Nucleus accumbens (tissue), 56 donors: Measurements from ENCODE around the gene GRM7.

Experiments used
- DNase-seq, 56 donors: peaks; one replicate each; lab custom pipeline; 2025; lab: John Stamatoyannopoulos, UW

The GRM7 gene

GRCh38 chr3:7547826-7548225 is 686.9 kb downstream of the GRM7 start:
- DNase-seq = no peak

GRCh38 chr3:7562892-7563291 is 702.0 kb downstream of the GRM7 start:
- DNase-seq = peak in 20 of 56 donors; percentile 2 to 73 (median 33)

- DNase-seq = no peak
Measured at GRCh38 chr3:7565574-7565973, 704.7 kb downstream of the GRM7 start.

GRCh38 chr3:7567160-7567559 is 706.2 kb downstream of the GRM7 start:
- no peak for DNase-seq

GRCh38 chr3:7568526-7569184 is 707.7 kb downstream of the GRM7 start:
- no peak for DNase-seq

GRCh38 chr3:7573330-7573729 is 712.4 kb downstream of the GRM7 start:
- no peak for DNase-seq

GRCh38 chr3:7574435-7574834 is 713.5 kb downstream of the GRM7 start:
- DNase-seq = peak in 1 of 56 donors; percentile 6

GRCh38 chr3:7576071-7576470 is 715.2 kb downstream of the GRM7 start:
- no peak for DNase-seq

GRCh38 chr3:7576506-7576905 is 715.6 kb downstream of the GRM7 start:
- no peak for DNase-seq

- no peak for DNase-seq
Measured at GRCh38 chr3:7577513-7577912, 716.6 kb downstream of the GRM7 start.

GRCh38 chr3:7581831-7582230 is 720.9 kb downstream of the GRM7 start:
- no peak for DNase-seq

- no peak for DNase-seq
Measured at GRCh38 chr3:7585052-7585451, 724.1 kb downstream of the GRM7 start.

GRCh38 chr3:7588236-7588635 is 727.3 kb downstream of the GRM7 start:
- DNase-seq = no peak

- DNase-seq = no peak
Measured at GRCh38 chr3:7589526-7589925, 728.6 kb downstream of the GRM7 start.

- no peak for DNase-seq
Measured at GRCh38 chr3:7602297-7602696, 741.4 kb downstream of the GRM7 start.

- no peak for DNase-seq
Measured at GRCh38 chr3:7607083-7607482, 746.2 kb downstream of the GRM7 start.

- no peak for DNase-seq
Measured at GRCh38 chr3:7607676-7608075, 746.8 kb downstream of the GRM7 start.

- no peak for DNase-seq
Measured at GRCh38 chr3:7610634-7611033, 749.7 kb downstream of the GRM7 start.

- no peak for DNase-seq
Measured at GRCh38 chr3:7615043-7615442, 754.1 kb downstream of the GRM7 start.

- DNase-seq = no peak
Measured at GRCh38 chr3:7618606-7619005, 757.7 kb downstream of the GRM7 start.

GRCh38 chr3:7620401-7620800 is 759.5 kb downstream of the GRM7 start:
- no peak for DNase-seq

- no peak for DNase-seq
Measured at GRCh38 chr3:7621046-7621630, 760.2 kb downstream of the GRM7 start.

- DNase-seq = no peak
Measured at GRCh38 chr3:7621651-7622050, 760.7 kb downstream of the GRM7 start.
